ENCODE results near the gene SNX8.
"Not testable (repeated sequence)": the region's sequence is repeated elsewhere in the genome, so short reads cannot be mapped to it uniquely, and the experiment has no call there.

The SNX8 gene

DNA sequence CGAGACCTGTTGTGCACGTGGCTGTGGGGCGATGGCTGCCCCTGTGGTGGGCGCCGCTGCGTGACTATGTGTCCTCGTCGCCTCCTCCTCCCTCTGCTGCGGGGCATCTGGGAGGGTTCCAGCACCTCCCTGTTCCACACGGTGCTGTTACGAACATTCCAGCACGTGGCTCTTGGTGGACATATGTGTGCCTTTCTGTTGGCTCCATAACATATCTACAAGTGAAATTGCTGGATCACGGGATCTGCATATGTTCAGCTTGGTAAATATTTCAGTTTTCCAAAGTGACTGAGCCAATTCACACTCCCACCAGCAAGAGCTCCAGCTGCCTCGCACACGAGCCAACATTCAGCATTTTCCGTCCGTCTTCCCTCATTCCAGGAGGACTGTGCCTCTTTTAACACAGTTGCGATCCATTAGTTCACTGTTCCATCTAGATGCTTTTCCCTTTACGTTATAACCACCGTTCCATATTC lies 25.1 kb downstream of the SNX8 start:
- no peak for DNase-seq

DNA sequence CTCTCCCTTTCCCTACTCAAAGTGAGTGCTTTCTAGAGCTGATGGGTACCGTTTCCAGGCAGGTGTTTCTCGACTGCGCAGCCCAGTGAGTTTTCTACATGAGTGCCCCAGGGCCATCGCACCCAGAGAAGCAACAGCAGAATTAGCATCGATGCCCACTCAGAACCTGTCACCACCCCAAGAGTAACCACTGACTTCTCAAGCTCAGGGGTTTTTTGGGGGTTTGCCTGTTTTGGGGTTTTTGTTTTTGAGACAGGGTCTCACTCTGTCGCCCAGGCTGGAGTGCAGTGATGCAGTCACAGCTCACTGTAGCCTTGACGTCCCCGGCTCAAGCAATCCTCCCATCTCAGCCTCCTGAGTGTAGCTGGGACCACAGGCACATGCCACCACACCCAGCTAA lies 25.7 kb downstream of the SNX8 start:
- no peak for DNase-seq

DNA sequence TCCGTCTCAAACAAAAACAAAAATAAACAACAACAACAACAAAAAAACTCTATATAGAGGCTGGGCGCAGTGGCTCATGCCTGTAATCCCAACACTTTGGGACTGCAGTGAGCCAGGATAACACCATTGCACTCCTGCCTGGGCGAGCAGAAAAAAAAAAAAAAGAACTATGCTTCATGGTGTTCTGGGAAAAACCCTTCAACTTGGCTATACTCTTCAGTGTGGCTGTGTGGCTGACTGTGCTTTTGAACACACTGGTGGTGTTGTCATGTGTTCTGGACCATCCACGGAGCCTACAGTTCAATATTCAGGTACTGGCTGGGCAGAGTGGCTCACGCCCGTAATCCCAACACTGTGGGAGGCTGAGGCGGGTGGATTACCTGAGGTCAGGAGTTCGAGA lies 26.5 kb downstream of the SNX8 start:
- no peak for DNase-seq

DNA sequence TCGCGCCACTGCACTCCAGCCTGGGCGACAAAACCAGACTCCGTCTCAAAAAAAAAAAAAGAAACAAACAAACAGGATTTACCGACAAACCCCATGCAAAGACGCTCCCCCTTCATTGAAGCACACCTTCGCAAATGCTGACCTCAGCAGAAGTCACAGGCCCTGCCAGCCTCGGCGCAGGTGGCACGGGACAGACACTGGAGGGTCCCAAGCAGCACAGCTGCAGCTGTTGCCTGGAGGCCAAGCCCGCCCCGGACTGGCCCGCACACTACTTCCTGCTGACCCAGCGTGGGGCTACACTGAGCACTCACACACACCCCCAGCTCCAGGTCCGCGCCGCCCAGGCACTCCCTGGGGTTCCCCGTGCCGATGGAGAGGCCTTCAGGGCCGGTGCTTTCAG lies 31.2 kb downstream of the SNX8 start:
- no peak for DNase-seq

DNA sequence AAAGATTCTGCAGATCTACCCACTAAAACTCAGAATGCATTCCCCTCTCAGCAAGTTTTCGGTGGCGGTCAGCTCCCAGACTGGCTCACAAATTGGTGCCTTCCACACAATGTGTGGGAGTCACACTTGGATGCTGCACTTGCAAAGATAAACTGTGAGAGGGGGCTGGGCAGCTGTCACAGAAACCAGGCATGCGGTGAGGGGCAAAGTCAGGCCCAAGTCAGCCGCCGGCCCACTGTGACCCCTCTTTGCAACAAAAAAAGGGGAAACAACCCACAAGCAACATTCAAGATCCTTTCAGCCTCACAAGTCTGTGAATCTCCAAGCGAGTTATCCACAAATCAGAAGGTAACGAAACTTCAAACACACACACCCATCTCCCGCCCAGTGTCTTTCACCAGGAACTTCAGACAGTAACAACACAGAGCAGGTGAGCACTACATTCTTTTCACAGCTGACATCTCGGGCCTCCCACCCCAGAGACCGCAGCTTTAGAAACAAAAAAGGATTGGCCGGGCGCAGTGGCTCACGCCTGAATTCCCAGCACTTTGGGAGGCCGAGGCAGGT lies 32.0 kb downstream of the SNX8 start:
- no peak for DNase-seq

DNA sequence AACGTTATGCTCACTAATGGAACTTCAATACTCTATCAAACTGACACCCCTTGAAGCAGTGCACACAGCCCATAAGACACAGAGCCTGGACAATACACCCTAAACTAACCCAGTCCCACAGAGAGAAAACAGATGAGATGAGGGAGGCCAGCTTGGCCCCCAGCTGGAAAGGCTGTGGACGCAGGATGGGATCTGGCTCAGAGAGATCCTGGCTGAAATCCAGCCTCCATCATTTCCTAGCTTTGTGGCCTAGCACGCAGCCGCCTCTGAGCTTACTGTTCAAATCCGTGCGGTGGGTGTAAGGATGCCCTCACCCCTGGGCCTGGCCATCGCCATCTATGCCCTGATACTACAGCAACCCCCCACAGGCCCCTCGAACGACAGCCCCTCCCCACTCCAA lies 32.7 kb downstream of the SNX8 start:
- DNase-seq: no peak

DNA sequence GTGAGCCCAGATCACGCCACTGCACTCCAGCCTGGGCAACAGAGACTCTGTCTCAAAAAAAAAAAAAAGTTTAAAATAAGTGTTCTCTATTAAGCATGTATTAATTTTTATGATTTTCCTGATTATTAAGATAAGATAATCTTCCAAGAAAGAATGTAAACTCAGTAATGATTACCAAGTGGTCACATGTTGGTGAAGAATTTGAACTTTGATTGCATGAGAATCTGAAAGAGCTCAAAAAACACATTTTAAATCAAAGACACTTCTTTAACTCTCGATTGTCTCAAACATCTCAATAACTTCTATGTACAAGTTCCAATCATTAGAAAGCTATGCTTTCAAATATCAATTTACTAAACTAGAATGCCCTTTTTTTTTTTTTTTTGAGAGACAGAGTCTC lies 33.8 kb downstream of the SNX8 start:
- DNase-seq: no peak

DNA sequence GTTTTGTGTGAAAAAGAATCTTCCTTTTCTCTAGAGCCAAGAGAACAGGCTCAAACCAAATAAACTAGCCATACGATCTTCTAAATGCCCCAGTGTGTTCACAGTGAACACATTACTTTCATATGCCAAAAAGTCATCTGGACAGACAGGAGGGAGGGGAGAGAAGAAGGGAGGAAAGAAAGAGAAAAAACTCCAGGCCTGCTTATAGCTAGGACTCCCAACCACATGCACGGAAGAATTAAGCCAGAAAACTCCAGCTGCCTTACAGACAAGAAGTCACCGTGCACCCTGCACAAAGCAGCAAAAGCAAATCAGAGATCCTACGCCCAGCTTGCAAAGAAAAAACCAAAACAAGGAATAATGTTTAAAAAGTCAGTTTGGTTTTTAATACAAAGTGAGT lies 34.3 kb downstream of the SNX8 start:
- no peak for DNase-seq

DNA sequence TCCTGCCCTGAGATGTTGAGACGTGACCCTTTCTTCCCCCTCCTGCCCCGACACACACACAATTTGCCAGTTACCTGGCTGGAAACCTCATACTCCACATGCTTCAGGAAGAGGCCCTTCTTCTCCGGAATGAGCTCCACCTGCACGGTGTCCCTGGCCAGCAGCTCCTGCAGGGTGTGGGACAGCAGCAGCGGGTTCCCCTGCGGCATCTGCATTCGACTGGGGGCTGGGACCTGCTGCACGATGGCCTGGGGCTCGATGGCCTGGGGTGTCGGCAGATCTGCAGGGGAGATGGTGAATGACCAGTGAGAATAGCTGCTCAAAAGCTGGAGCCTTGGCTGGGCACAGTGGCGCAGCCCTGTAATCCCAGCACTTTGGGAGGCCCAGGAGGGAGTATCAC lies 36.2 kb downstream of the SNX8 start:
- DNase-seq: no peak

DNA sequence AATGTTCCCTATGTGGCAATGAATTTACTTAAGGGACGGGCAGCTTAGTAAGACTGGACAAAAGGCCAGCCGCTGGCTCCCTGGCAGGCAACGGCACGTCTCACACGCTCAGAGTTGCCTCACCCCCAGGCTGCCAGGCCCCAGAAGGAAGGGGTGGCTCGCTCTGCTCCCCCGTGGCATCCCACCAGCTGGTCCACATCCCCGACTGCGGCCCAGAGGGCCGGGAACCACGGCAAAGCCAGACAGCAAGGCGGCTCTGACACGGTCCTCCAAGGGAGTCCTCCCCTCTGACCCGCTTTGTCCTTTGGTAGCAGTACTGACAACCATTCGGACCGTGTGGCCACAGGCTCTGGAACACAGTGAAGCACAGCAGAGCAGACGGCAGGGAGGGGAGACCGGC lies 38.1 kb downstream of the SNX8 start:
- DNase-seq: no peak

DNA sequence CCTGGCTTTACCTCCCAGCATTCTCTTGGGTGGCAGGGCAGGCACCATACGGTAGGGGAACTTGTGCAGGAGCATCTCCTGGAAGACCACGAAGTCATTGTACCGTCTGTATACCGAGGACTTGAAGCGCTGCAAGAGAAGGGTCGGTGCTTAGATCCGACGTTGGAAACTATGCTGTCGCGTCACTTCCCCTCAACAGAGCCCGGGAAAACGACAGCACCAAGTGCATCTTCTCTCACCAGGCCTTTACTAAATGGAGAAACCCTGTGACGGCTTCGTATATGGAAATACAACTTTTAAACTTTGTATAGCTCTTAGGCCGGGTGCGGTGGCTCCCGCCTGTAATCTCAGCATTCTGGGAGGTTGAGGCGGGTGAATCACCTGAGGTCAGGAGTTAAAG lies 39.1 kb downstream of the SNX8 start:
- DNase-seq: no peak

DNA sequence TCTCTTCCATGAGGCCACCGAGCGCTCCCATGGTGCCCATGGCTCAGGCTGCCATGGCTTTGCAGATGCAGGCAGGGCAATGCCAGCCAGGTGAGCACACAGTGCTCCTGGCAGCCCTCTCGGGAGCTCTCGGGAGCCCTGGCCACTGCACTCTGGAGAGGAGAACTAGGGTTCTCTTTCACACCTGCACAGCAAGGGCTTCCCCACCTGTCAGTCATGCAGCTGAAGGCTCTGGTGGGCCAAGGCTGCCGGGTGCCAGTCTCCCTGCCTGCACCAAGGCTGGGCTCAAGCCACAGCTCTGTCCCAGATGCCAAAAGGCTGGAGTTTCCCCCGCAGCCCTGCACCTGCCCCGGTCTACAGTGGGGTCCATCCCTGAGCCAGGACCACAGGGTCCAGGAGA lies 39.6 kb downstream of the SNX8 start:
- DNase-seq: no peak

DNA sequence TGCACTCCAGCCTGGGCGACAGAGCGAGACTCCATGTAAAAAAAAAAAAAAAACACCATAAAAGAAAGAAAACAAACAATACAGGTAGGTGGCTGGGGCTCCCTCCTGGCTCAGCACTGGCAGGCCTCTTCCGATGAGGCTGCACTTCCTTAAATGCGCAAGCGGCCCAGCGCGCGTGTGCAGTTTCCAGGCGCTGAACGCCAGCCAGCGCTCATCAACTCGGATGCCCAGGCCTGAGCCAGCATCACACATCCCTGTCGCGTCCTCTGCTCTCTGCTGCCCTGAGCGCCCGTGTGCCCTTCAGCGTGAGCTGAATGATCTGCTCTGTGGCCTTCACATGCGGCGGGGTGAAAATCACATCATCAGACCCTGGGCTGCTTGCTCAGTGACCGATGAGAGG lies 40.4 kb downstream of the SNX8 start:
- DNase-seq: no peak

DNA sequence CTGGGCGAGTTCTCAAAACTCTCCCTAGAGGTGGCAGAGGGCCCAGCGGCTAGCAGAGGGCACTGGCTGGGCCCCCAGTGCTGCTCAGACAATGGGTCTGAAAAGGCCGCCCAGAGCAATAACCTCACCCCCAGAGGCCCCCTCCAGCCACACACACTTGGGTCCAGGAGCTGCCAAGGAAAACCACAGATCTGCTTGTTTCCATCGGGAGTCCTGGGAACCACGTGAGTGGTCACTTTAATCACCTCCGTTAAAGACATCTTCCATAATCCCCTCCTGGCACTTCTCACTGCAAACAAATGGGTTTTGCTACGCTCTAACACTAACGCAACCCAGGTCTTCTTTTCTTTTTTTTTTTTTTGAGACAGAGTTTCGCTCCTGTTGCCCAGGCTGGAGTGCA lies 42.2 kb downstream of the SNX8 start:
- no peak for DNase-seq

DNA sequence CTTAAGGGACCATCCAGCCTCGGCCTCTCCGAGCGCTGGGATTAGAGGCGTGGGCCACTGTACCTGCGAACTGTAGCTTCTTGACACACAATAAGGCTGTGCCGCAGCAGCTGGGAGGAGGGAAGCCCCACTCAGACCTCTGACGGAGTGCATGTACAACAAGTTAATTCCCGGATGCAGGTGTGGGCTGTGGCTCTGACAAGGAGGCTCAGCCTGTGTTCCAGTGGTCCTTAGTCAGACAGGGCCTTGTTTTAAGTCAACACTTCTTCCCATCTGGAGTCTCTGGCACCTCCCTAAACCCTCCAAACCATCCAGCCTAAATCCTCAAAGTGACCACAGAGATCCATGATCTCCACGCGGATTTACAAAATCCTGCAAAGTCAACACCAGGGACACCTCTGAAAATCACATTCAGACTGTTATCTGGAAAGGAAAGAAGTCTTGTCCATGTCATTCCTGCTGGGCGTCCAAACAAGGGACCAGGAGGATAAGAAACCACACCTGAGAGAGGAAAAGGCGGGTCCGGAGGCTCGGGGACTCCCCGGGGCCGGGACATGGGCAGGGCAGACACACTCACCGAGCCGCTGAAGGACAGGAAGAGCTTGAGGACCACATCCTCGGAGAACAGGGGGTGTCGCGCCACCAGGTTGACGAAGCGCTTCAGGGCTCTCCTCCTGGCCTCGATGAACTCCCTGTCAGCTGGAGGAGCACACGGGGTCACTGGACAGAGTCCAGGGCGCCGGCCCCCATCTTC lies 42.8 kb downstream of the SNX8 start:
- DNase-seq: no peak

DNA sequence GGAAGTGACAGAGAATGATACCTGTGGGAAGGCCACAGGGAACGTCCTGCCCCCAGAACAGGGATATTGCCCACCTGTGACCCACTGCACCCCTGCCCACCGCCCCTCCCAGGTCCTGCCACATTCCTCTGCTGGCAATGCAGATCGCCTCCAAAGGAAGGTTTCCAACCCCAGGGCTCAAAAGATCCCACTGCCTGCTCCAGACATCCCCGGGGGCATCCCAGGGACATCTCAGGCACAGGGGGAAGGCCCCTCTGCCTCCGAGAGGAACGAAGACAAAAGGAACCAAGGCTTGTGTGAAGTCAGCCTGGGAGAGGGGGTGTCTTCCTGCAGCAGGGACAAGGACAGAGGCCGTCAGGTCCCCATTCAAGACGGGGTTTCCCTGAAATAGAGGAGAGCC lies 43.7 kb downstream of the SNX8 start:
- DNase-seq: no peak

DNA sequence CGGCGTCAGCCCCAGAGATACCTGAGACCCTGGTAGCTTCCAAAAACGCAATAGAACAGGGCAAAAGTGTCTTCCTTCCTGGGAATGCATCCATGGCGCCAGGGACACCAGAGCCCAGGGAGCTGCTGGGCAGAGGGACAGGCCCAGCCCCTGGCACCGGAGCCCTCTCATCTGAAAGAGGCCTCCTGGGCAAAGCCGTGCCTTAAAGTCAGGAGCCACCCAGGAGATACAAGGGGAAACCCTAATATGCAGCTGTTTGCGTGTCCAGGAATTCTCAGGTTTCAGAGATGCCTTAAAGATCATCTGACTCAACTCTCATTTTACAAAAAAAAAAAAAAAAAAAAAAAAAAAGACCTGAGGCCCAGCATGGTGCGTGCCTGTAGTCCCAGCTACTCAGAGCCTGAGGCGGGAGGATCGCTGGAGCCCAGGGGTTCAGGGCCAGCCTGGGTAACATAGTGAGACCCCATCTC lies 44.2 kb downstream of the SNX8 start:
- no peak for DNase-seq

DNA sequence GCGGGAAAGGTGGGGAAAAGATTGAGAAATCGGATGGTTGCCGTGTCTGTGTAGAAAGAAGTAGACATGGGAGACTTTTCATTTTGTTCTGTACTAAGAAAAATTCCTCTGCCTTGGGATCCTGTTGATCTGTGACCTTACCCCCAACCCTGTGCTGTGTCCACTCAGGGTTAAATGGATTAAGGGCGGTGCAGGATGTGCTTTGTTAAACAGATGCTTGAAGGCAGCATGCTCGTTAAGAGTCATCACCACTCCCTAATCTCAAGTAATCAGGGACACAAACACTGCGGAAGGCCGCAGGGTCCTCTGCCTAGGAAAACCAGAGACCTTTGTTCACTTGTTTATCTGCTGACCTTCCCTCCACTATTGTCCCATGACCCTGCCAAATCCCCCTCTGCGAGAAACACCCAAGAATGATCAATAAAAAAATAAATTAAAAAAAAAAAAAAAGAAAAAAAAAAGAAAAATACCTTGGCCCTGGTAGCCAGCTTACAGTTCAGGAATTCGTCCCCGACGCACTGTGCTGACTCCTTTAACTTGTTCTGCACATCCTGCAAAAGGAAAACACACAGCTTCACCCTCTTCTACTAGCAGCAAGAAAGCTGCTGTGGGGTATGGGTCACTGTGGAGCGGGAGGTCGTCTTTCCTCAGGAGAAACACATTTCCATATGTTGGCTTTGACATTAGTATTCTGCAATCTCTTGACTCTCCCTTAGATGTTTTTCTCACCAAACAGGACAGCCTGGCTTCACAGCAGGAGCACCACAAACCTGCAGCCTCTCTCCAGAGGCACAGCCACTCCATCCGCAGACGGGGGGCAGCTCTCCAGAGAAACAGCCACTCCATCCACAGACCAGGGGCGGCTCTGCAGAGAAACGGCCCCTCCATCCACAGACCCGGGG lies 44.9 kb downstream of the SNX8 start:
- DNase-seq: not testable (repeated sequence)

DNA sequence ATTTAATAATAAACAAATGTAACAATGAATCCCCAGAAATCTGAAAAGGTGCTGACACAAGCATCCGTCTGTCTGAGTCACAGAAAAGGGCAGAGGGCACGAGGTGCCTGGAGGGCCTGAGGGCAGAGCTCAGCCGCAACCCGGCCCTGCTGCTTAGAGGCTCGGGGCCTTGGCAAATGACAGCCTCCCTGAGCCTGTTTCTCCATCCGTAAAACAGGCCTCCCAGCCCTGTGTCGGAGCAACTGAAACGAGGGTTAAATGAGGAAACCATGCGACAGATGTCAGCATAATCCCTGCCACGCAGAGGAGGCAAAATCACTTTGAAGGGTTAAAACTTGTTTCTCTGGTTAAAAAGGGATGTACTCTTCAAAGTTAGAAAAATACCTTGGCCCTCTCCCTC lies 47.3 kb downstream of the SNX8 start:
- no peak for DNase-seq

DNA sequence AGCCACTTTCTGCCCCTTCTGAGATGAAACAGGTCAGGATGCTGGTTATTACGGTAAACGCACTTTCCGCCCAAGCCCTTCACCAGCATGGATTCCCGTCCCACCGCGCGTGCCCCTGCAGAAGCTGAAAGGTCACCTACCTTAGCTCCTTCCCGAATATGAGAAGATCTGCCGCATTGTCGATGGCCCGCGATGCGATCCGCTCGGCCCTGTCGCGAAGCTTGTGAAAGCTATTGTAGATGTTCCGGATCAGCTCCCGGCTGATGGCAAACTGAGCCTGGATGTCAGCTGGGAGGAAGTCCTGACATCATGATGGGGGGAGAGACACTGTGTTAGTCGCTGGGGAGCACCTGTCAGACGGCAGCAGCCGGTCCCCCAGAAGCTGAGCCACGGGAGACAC lies 50.1 kb downstream of the SNX8 start:
- no peak for DNase-seq

DNA sequence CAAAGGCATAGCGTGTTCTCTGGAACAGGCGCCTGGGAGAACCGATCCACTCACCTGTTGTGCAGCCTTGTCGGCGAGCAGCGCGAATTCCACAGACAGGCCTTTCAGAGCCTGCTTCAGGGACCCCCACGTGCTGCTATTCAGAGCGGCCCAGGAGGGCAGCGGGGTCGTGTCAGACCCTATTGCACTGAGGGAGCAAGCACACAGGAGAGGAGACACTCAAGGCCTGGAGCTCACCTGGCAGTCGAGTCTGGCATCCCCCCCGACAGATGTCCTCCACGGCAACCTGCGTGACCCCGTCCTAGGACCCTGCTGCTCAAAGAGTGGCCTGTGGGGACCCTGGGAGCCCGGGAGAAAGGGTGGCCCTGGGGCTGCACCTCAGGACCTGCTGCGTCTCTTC lies 51.1 kb downstream of the SNX8 start:
- no peak for DNase-seq

DNA sequence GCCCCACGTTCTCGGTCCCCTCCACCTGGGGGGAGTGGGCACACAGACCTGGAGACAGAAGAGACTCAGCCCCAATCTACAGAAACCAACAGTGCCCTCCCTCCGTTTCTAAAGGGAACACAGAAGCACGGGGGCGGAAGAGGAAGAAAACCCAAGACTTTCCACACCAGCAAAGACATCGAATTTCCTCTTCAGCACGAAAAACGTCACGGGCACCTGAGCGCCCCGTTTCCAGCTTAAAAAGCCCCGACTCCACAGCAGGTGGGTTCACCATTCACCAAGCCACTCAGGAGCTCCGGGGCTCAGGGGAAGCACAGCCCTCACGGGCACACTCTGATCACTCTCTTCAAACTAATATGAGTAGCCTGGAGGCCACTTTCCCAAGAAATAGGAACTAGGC lies 52.6 kb downstream of the SNX8 start:
- peak; percentile 22 for DNase-seq

DNA sequence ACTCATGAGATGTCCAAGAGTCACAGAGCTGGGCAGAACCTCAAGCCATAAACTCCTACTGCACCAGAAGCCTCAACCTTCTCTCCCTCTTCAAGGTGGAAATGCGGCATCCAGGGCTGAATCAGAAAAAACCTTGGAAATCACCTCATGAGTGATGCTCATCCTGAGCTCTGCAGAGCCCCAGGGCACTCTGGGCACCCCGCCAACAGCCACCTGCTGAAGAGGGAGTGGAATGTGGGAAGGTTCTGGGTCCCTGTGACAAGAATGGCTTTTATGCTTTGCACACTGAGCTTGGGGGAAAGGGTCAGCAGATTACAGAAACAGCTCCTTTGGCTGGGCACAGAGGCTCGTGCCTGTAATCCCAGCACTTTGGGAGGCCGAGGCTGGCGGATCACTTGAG lies 53.4 kb downstream of the SNX8 start:
- DNase-seq: no peak

DNA sequence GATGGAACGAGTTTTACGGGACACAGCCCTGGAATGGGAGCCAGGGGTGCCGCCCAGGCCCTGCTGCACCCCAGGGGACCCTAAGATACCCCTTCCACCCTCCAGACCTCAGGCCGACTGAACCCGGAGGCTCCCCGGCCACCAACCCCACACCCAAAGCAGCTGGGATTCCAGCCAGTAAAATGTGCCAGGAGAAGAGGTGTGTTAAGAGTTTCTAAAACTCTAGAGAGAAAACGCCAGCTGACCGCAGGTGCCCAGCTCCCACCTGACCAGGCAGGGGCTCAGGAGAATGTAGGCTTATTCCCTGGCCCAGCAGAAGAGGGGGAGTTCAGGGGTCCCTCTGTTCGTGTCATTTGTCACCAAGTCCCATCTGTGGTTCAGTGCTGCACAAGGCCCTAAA lies 54.8 kb downstream of the SNX8 start:
- no peak for DNase-seq
